CD4-positive, alpha-beta T cell (primary cell): ENCODE data around the gene CALCOCO1. TPM values are rescaled to one million over a fixed set of nuclear protein-coding genes. Genes with fewer than 3 reads are reported as not detected.

Experiments
- ATAC-seq: fragments of 200-7000 bp; cut with Tn5 transposase; one replicate; pipeline ENCODE4 v1.10.0; 2022; ENCODE audit warnings: mild to moderate bottlenecking; ENCODE audit not compliant: poor library complexity
- CTCF ChIA-PET: fragments of 350-600 bp; sonication (Branson Sonifier 250); formaldehyde crosslinking; loops from one replicate; lab custom pipeline; 2021; ENCODE audit warnings: antibody characterized with exemption, inconsistent platforms; lab: Charles Lee
- POLR2A ChIA-PET: fragments of 350-600 bp; sonication (Branson Sonifier 250); formaldehyde crosslinking; loops from one replicate; lab custom pipeline; 2021; ENCODE audit warnings: antibody characterized with exemption, inconsistent platforms; lab: Charles Lee
- DNase-seq, 14 experiments: peaks; one replicate each; pipeline ENCODE4 v3.0.0-alpha.2; 2013 to 2020; ENCODE audit warnings: mixed read lengths in 2 of 14
- H3K27ac ChIP-seq, 2 donors: one replicate each; pipeline versions ENCODE4 v1.5.1 to v1.7.0; 2013; ENCODE audit warnings: low read length in 2 of 2, low read depth in 1 of 2, mild to moderate bottlenecking in 1 of 2
- H3K27me3 ChIP-seq, 2 experiments: 1 replicate in 1 of 2; 2 replicates in 1 of 2; pipeline versions ENCODE4 v1.6.1 to v1.7.0; 2013; ENCODE audit warnings: low read length in 2 of 2, control low read depth in 1 of 2, mild to moderate bottlenecking in 1 of 2, moderate library complexity in 1 of 2; ENCODE audit not compliant: insufficient read depth in 2 of 2, control insufficient read depth in 1 of 2
- H3K36me3 ChIP-seq: one replicate; pipeline ENCODE4 v1.6.1; 2013; ENCODE audit warnings: low read length, control low read depth; ENCODE audit not compliant: insufficient read depth
- H3K4me1 ChIP-seq: one replicate; pipeline ENCODE4 v1.6.1; 2013; ENCODE audit warnings: low read length, control low read depth; ENCODE audit not compliant: insufficient read depth
- H3K4me3 ChIP-seq: one replicate; pipeline ENCODE4 v1.5.1; 2013; ENCODE audit warnings: mild to moderate bottlenecking, low read length, moderate library complexity
- H3K9me3 ChIP-seq, 2 experiments: 1 replicate in 1 of 2; 2 replicates in 1 of 2; pipeline versions ENCODE4 v1.6.1 to v1.7.0; 2013; ENCODE audit warnings: low read length in 2 of 2, mild to moderate bottlenecking in 2 of 2, control low read depth in 1 of 2, moderate library complexity in 1 of 2; ENCODE audit not compliant: control insufficient read depth in 1 of 2, insufficient read depth in 1 of 2
- H3K27ac Mint-ChIP-seq: one replicate; pipeline ENCODE4 v1.8.0; 2020; ENCODE audit warnings: mixed read lengths
- H3K27me3 Mint-ChIP-seq: one replicate; pipeline ENCODE4 v1.8.0; 2021; ENCODE audit warnings: mixed read lengths
- H3K36me3 Mint-ChIP-seq: one replicate; pipeline ENCODE4 v1.8.0; 2021; ENCODE audit warnings: low read depth, mixed read lengths
- H3K4me1 Mint-ChIP-seq: one replicate; pipeline ENCODE4 v1.8.0; 2021; ENCODE audit warnings: low read depth, mixed read lengths
- H3K4me3 Mint-ChIP-seq: one replicate; pipeline ENCODE4 v1.8.0; 2020; ENCODE audit warnings: mild to moderate bottlenecking, mixed read lengths
- H3K9me3 Mint-ChIP-seq: one replicate; pipeline ENCODE4 v1.8.0; 2020; ENCODE audit warnings: mixed read lengths
- CTCF ChIP-seq: fragments of 200-600 bp; IDR thresholded peaks from one replicate; pipeline ENCODE4 v1.8.0; 2022; ENCODE audit warnings: antibody characterized with exemption, mild to moderate bottlenecking
- intact Hi-C, 2 experiments: fragments of 100-400 bp; cut with DNase I in 1 of 2; cut with micrococcal nuclease in 1 of 2; formaldehyde crosslinking; loops; one replicate each; pipeline versions ENCODE4 v1.15.1 to v1.9.0; 2023 to 2025; cut with DNase I, micrococcal nuclease
- total RNA-seq, 174 experiments: library from RNA in 2 of 174; stranded (reverse) in 2 of 174; gene quantifications; one replicate each; pipeline ENCODE4 v1.2.3 and lab custom pipeline; 2021 to 2026

CALCOCO1 gene
- total RNA-seq, 2 experiments from 2014 or later: 66.8 to 69.3 TPM

- ATAC-seq (no peak), DNase-seq (no peak)
- H3K36me3 ChIP-seq: peaks cover 53% of the 10 kb centered on the region
- intact Hi-C loops: no loop called here
- Mint-ChIP-seq H3K4me3 (no peak overlapping the region), H3K9me3 (no peaks in the 10 kb centered on the region), H3K4me1 (peaks cover under 1% of the 10 kb centered on the region), H3K27ac (no peak overlapping the region), H3K27me3 (no peaks in the 10 kb centered on the region), H3K36me3 (peaks cover 68% of the 10 kb centered on the region)
- no peaks in the 10 kb centered on the region for H3K9me3 ChIP-seq
- H3K27me3 ChIP-seq: no peaks in the 10 kb centered on the region
- no peak for TF ChIP-seq CTCF
- no peaks in the 10 kb centered on the region for H3K4me1 ChIP-seq
- H3K27ac ChIP-seq: no peak overlapping the region
- CTCF ChIA-PET: interaction anchor here (1.4 kb wide), 1 partner anchor 11 kb away, joined by 4 read pairs; the partner anchor contains the start of gene ATP5MC2
- POLR2A ChIA-PET: interaction anchor here (1.1 kb wide), 1 partner anchor 12 kb away, joined by 3 read pairs; the partner anchor contains the start of gene ATP5MC2
- H3K4me3 ChIP-seq: no peak overlapping the region
Observed at GRCh38 chr12:53664191-53664590, 63.1 kb downstream of the CALCOCO1 start.

- no peaks in the 10 kb centered on the region for H3K27me3 Mint-ChIP-seq
- no peak for DNase-seq
- Histone ChIP-seq H3K4me3 (no peak overlapping the region), H3K27me3 (no peaks in the 10 kb centered on the region), H3K4me1 (no peaks in the 10 kb centered on the region), H3K9me3 (no peaks in the 10 kb centered on the region), H3K36me3 (peaks cover 21% of the 10 kb centered on the region), H3K27ac (no peak overlapping the region)
- no peak for ATAC-seq
- CTCF ChIA-PET: no interaction called here
- H3K36me3 Mint-ChIP-seq: peaks cover 33% of the 10 kb centered on the region
- H3K4me1 Mint-ChIP-seq: no peaks in the 10 kb centered on the region
- POLR2A ChIA-PET: no interaction called here
- intact Hi-C loops: no loop called here
- no peak overlapping the region for H3K27ac Mint-ChIP-seq
- no peaks in the 10 kb centered on the region for H3K9me3 Mint-ChIP-seq
- TF ChIP-seq CTCF: no peak
- no peak overlapping the region for H3K4me3 Mint-ChIP-seq
Observed at GRCh38 chr12:53660041-53660440, 67.2 kb downstream of the CALCOCO1 start.

- intact Hi-C loops: no loop called here
- no peaks in the 10 kb centered on the region for H3K27me3 ChIP-seq
- no peaks in the 10 kb centered on the region for H3K9me3 ChIP-seq
- no peak for DNase-seq
- Mint-ChIP-seq H3K4me3 (no peak overlapping the region), H3K4me1 (no peaks in the 10 kb centered on the region), H3K9me3 (no peaks in the 10 kb centered on the region), H3K27me3 (no peaks in the 10 kb centered on the region), H3K36me3 (peaks cover 29% of the 10 kb centered on the region), H3K27ac (no peak overlapping the region)
- no peak overlapping the region for H3K27ac ChIP-seq
- no peaks in the 10 kb centered on the region for H3K4me1 ChIP-seq
- no peak overlapping the region for H3K4me3 ChIP-seq
- no peak for TF ChIP-seq CTCF
- no peak for ATAC-seq
- ChIA-PET POLR2A (no interaction called here), CTCF (no interaction called here)
- H3K36me3 ChIP-seq: peaks cover 16% of the 10 kb centered on the region
Observed at GRCh38 chr12:53659571-53659981, 67.7 kb downstream of the CALCOCO1 start.
